HepG2 (cell line): Measurements from ENCODE around the gene CPM. TPM values are rescaled to one million over a fixed set of nuclear protein-coding genes. Genes with fewer than 3 reads are reported as not detected.

ENCODE experiments used
- ATAC-seq: fragments of 200-7000 bp; cut with Tn5 transposase; 3 replicates; pipeline ENCODE4 v1.9.1; 2020; ENCODE audit warnings: mild to moderate bottlenecking, moderate library complexity
- BruUV-seq: library from RNA; stranded (reverse); fragments of 400-500 nt; replicated peaks from 2 replicates; lab custom pipeline; 2021; lab: Mats Ljungman, UMichigan
- CTCF ChIA-PET: fragments of 300-600 bp; formaldehyde crosslinking; extraction: SDS; loops from one replicate; lab custom pipeline; 2021; ENCODE audit warnings: low total read pairs, inconsistent platforms, low intra/inter-chr PET ratio; lab: Yijun Ruan, JAX
- POLR2A ChIA-PET: fragments of 350-600 bp; sonication (Branson Sonifier 250); formaldehyde crosslinking; loops from one replicate; lab custom pipeline; 2020; ENCODE audit warnings: antibody characterized with exemption, inconsistent platforms; lab: Yijun Ruan, JAX
- DNase-seq: peaks from one replicate; pipeline ENCODE4 v3.0.0-alpha.2; 2015; ENCODE audit warnings: low spot score
- FAIRE-seq: peaks from 3 replicates; lab custom pipeline; 2011; peaks lifted over from hg19 to GRCh38; lab: Jason Lieb, UNC
- H2AFZ ChIP-seq: one replicate; pipeline ENCODE4 v1.6.1; 2011; ENCODE audit warnings: low read length, inconsistent platforms
- H3K27ac ChIP-seq: fragments of 300-600 bp; 3 replicates; pipeline ENCODE4 v1.8.0; 2011; ENCODE audit warnings: mixed run types, mild to moderate bottlenecking, mixed read lengths, low read length, inconsistent platforms; ENCODE audit not compliant: insufficient read depth; ENCODE audit errors: extremely low read length
- H3K27me3 ChIP-seq, 2 experiments: fragments of 200-600 bp in 1 of 2; 2 replicates in 1 of 2; 3 replicates in 1 of 2; pipeline versions ENCODE4 v1.6.0 to v1.8.0; 2011; ENCODE audit warnings: low read length in 2 of 2, mild to moderate bottlenecking in 2 of 2, moderate library complexity in 2 of 2, inconsistent platforms in 1 of 2; ENCODE audit not compliant: insufficient read depth in 2 of 2, control insufficient read depth in 1 of 2
- H3K36me3 ChIP-seq, 2 experiments: fragments of 200-600 bp in 1 of 2; replicated peaks in 1 of 2; 2 replicates in 1 of 2; 3 replicates in 1 of 2; pipeline versions ENCODE4 v1.5.1 to v1.8.0; 2011; ENCODE audit warnings: low read length in 2 of 2, inconsistent platforms in 1 of 2; ENCODE audit not compliant: insufficient read depth in 2 of 2, control insufficient read depth in 1 of 2
- H3K4me1 ChIP-seq: 2 replicates; pipeline ENCODE4 v1.5.1; 2012; ENCODE audit warnings: low read length, inconsistent platforms; ENCODE audit not compliant: insufficient read depth
- H3K4me2 ChIP-seq: 2 replicates; pipeline ENCODE4 v1.6.0; 2011; ENCODE audit warnings: low read depth, low read length, inconsistent platforms
- H3K4me3 ChIP-seq, 3 experiments: fragments of 200-600 bp in 1 of 3; sonication (generic), shearing (Covaris generic) in 1 of 3; replicated peaks in 1 of 3; 2 replicates each; pipeline ENCODE4 v1.5.1; 2011 to 2016; ENCODE audit warnings: low read length in 3 of 3, inconsistent platforms in 2 of 3, low read depth in 2 of 3, mild to moderate bottlenecking in 2 of 3, control low read depth in 1 of 3, mixed read lengths in 1 of 3; ENCODE audit not compliant: insufficient read depth in 1 of 3
- H3K79me2 ChIP-seq: one replicate; pipeline ENCODE4 v1.6.1; 2011; ENCODE audit warnings: low read length, inconsistent platforms; ENCODE audit not compliant: insufficient read depth
- H3K9ac ChIP-seq: 2 replicates; pipeline ENCODE4 v1.6.0; 2011; ENCODE audit warnings: mild to moderate bottlenecking, low read depth, low read length, inconsistent platforms; ENCODE audit not compliant: insufficient read depth
- H3K9me3 ChIP-seq: 2 replicates; pipeline ENCODE4 v1.5.1; 2012; ENCODE audit warnings: mild to moderate bottlenecking, low read length
- H4K20me1 ChIP-seq: 2 replicates; pipeline ENCODE4 v1.6.0; 2011; ENCODE audit warnings: inconsistent platforms, mild to moderate bottlenecking, low read length, moderate library complexity; ENCODE audit not compliant: insufficient read depth
- CERS6 ChIP-seq: sonication (generic); formaldehyde crosslinking; IDR thresholded peaks from 2 replicates; pipeline ENCODE4 v1.5.0; 2020; ENCODE audit warnings: missing genetic modification reagents
- FOXK1 ChIP-seq: sonication (generic); formaldehyde crosslinking; IDR thresholded peaks from 2 replicates; pipeline ENCODE4 v1.4.0; 2020; ENCODE audit warnings: low read depth, missing genetic modification reagents, borderline replicate concordance
- HNRNPK ChIP-seq: fragments of 200-400 bp; formaldehyde crosslinking; IDR thresholded peaks from 2 replicates; pipeline ENCODE4 v1.6.1; 2018; ENCODE audit warnings: low read length, low read depth, moderate library complexity, mild to moderate bottlenecking; ENCODE audit not compliant: poor library complexity, severe bottlenecking
- MXD4 ChIP-seq: IDR thresholded peaks from 2 replicates; pipeline ENCODE4 v1.6.1; 2016; ENCODE audit warnings: mild to moderate bottlenecking, missing biosample characterization, missing genetic modification reagents
- NCOA5 ChIP-seq: sonication (generic); formaldehyde crosslinking; IDR thresholded peaks from 2 replicates; pipeline ENCODE4 v1.4.0; 2020; ENCODE audit warnings: missing genetic modification reagents
- SKI ChIP-seq: fragments of 450-650 bp; IDR thresholded peaks from one replicate; pipeline ENCODE4 v1.6.1; 2018; ENCODE audit warnings: mild to moderate bottlenecking; ENCODE audit not compliant: partially characterized antibody
- SP140L ChIP-seq: sonication (generic); formaldehyde crosslinking; IDR thresholded peaks from 2 replicates; pipeline ENCODE4 v1.4.0; 2020; ENCODE audit warnings: missing genetic modification reagents, borderline replicate concordance
- SRSF1 ChIP-seq: fragments of 200-400 bp; formaldehyde crosslinking; optimal IDR thresholded peaks from 2 replicates; pipeline ENCODE3; 2017; ENCODE audit warnings: mild to moderate bottlenecking, low read depth, low read length, moderate library complexity
- SRSF4 ChIP-seq: fragments of 200-400 bp; formaldehyde crosslinking; IDR thresholded peaks from one replicate; pipeline ENCODE4 v1.6.1; 2018; ENCODE audit warnings: mild to moderate bottlenecking, low read depth, low read length, moderate library complexity; ENCODE audit not compliant: poor library complexity, severe bottlenecking
- TBL1XR1 ChIP-seq: fragments of 150-350 bp; IDR thresholded peaks from 2 replicates; pipeline ENCODE4 v1.6.1; 2014; ENCODE audit warnings: borderline replicate concordance, low read length; ENCODE audit not compliant: partially characterized antibody
- ZNF136 ChIP-seq: sonication (generic); formaldehyde crosslinking; IDR thresholded peaks from 2 replicates; pipeline ENCODE4 v1.8.1; 2022; ENCODE audit warnings: low read depth, mild to moderate bottlenecking, moderate library complexity, missing genetic modification reagents
- ZNF496 ChIP-seq: sonication (generic); formaldehyde crosslinking; IDR thresholded peaks from 2 replicates; pipeline ENCODE4 v1.8.1; 2023; ENCODE audit warnings: mild to moderate bottlenecking, moderate library complexity, missing genetic modification reagents; ENCODE audit not compliant: insufficient replicate concordance
- ZNF703 ChIP-seq: sonication (generic); formaldehyde crosslinking; IDR thresholded peaks from 2 replicates; pipeline ENCODE4 v1.5.1; 2020; ENCODE audit warnings: missing genetic modification reagents, mild to moderate bottlenecking, moderate library complexity, borderline replicate concordance
- ZNF704 ChIP-seq: sonication (generic); formaldehyde crosslinking; IDR thresholded peaks from 2 replicates; pipeline ENCODE4 v1.8.1; 2023; ENCODE audit warnings: mild to moderate bottlenecking, inconsistent platforms, moderate library complexity, missing genetic modification reagents, borderline replicate concordance
- ZNF749 ChIP-seq: sonication (generic); formaldehyde crosslinking; IDR thresholded peaks from 2 replicates; pipeline ENCODE4 v1.8.0; 2022; ENCODE audit warnings: mild to moderate bottlenecking, missing genetic modification reagents, moderate library complexity, borderline replicate concordance
- ZNF780A ChIP-seq: sonication (generic); formaldehyde crosslinking; IDR thresholded peaks from 2 replicates; pipeline ENCODE4 v1.8.0; 2022; ENCODE audit warnings: mild to moderate bottlenecking, missing genetic modification reagents, moderate library complexity
- WGBS: methylation state at CpG from one replicate; pipeline ENCODE4 v1.1.6; 2017; ENCODE audit warnings: low lambda C conversion rate; 5-methylcytosine and 5-hydroxymethylcytosine counted together
- in situ Hi-C: cut with HindIII; loops from 2 replicates; pipeline ENCODE4 v1.10.0; 2017; ENCODE audit warnings: low pct_unique_long_range_greater_than_20kb; ENCODE audit not compliant: extremely low pct_ligation_motif_present
- intact Hi-C: fragments of 100-400 bp; cut with micrococcal nuclease; formaldehyde crosslinking; loops from one replicate; pipeline ENCODE4 v1.10.0; 2022; ENCODE audit not compliant: unreplicated experiment
- polyA plus RNA-seq, 8 experiments: library from polyadenylated mRNA; depleted of rRNA in 3 of 8; stranded (reverse) in 7 of 8; unstranded in 1 of 8; fragments of >200 nt; fragmentation: Illumina TruSeq in 4 of 8; extraction: Trizol in 4 of 8; gene quantifications; 2 replicates each; pipeline versions ENCODE4 v1.2.1 to v1.2.3, GENCODE V29; 2011 to 2016; ENCODE audit warnings: low read depth in 4 of 8, missing spikeins in 1 of 8, mixed read lengths in 1 of 8; ENCODE audit not compliant: insufficient read depth in 1 of 8
- total RNA-seq, 5 experiments: library from RNA; depleted of rRNA; stranded (reverse); fragments of >200 nt; fragmentation: Illumina TruSeq; extraction: Trizol; gene quantifications; 2 replicates each; pipeline ENCODE4 v1.2.3, GENCODE V29; 2016; ENCODE audit warnings: low read depth in 1 of 5

CPM gene
- total and polyA plus RNA-seq, 2 of the 13 experiments (the other 11 are each of a cell fraction or from before 2014, with no cell fraction given) = not detected

GRCh38 chr12:68856510-68856909 is 76.5 kb downstream of the CPM start:
- Histone ChIP-seq H3K4me1 (peaks cover 10% of the 10 kb centered on the region), H3K9ac (no peak overlapping the region), H4K20me1 (no peaks in the 10 kb centered on the region), H3K9me3 (no peaks in the 10 kb centered on the region), H3K27ac (no peak overlapping the region), H3K79me2 (no peaks in the 10 kb centered on the region), H3K4me2 (no peak overlapping the region), H3K27me3 (no peaks in the 10 kb centered on the region), H3K36me3 (no peaks in the 10 kb centered on the region), H3K4me3 (no peak overlapping the region), H2AFZ (no peak overlapping the region)
- TF ChIP-seq SP140L (CRISPR knock-in tag) (no peak), ZNF780A (no peak), FOXK1 (CRISPR knock-in tag) (no peak), TBL1XR1 (no peak), ZNF136 (CRISPR knock-in tag) (no peak), ZNF703 (CRISPR knock-in tag) (no peak), ZNF749 (CRISPR knock-in tag) (no peak), CERS6 (CRISPR knock-in tag) (no peak)
- intact Hi-C loops (no loop called here), in situ Hi-C loops (no loop called here)
- POLR2A ChIA-PET = no interaction called here
- 46% methylated on average over 3 of the region's 3 CpGs for WGBS
- CTCF ChIA-PET = no interaction called here
- ATAC-seq (no peak), DNase-seq (no peak), FAIRE-seq (no peak)
- BruUV-seq = no TSS peak

- CTCF ChIA-PET = no interaction called here
- FAIRE-seq = no peak
- no peak for TF ChIP-seq SRSF1
- TF ChIP-seq ZNF704 (CRISPR knock-in tag) = no peak
- no peak for TF ChIP-seq MXD4 (CRISPR knock-in tag)
- no peak for TF ChIP-seq HNRNPK
- no peak for TF ChIP-seq ZNF496 (CRISPR knock-in tag)
- TF ChIP-seq SRSF4 = no peak
- TF ChIP-seq SKI = no peak
- TF ChIP-seq NCOA5 (CRISPR knock-in tag) = no peak
Observed at GRCh38 chr12:68855771-68856170, 77.2 kb downstream of the CPM start.

More at GRCh38 chr12:68855771-68856170, 77.2 kb downstream of the CPM start:
- BruUV-seq = no TSS peak
- Histone ChIP-seq H3K9ac (no peak overlapping the region), H4K20me1 (no peaks in the 10 kb centered on the region), H3K36me3 (no peaks in the 10 kb centered on the region), H3K4me3 (no peak overlapping the region), H3K4me2 (no peak overlapping the region), H3K79me2 (no peaks in the 10 kb centered on the region), H3K9me3 (no peaks in the 10 kb centered on the region), H3K27me3 (no peaks in the 10 kb centered on the region), H3K4me1 (peaks cover 10% of the 10 kb centered on the region), H3K27ac (no peak overlapping the region), H2AFZ (no peak overlapping the region)
- in situ Hi-C loops (no loop called here), intact Hi-C loops (no loop called here)
- POLR2A ChIA-PET = no interaction called here
- ATAC-seq = no peak
- no peak for DNase-seq
- 89% methylated on average over 8 of the region's 8 CpGs for WGBS
